Endothelial cell of umbilical vein (primary cell): Measurements from ENCODE around the gene ISLR.

Experiments
- CTCF ChIP-seq, 2 donors: IDR thresholded peaks; 1 replicate in 1 of 2; 2 replicates in 1 of 2; pipeline ENCODE4 v1.5.1; 2011; ENCODE audit warnings: low read length in 2 of 2, mild to moderate bottlenecking in 2 of 2, moderate library complexity in 2 of 2, control low read depth in 1 of 2, inconsistent platforms in 1 of 2, low read depth in 1 of 2; ENCODE audit not compliant: insufficient read depth in 1 of 2; ENCODE audit errors: extremely low read depth in 1 of 2
- POLR2A ChIP-seq: IDR thresholded peaks from 2 replicates; pipeline ENCODE4 v1.6.1; 2012; ENCODE audit warnings: low read depth, mild to moderate bottlenecking, control low read depth, low read length

GRCh38 chr15:74217907-74218885 lies 44.7 kb downstream of the ISLR start:
- TF ChIP-seq POLR2A (no peak), CTCF (IDR thresholded peaks at IDR 0.05; ENCODE audit: extremely low read depth in 1 of 2, insufficient read depth in 1 of 2, low read depth in 1 of 2, low read length in 2 of 2) (no peak)
